Fibroblast of peridontal ligament (primary cell): ENCODE results near the gene GGTLC1.
A peak's percentile ranks its signal among the peaks of the same experiment; 100 is the strongest.
"Not testable (repeated sequence)": the region's sequence is repeated elsewhere in the genome, so short reads cannot be mapped to it uniquely, and the experiment has no call there.

Experiments used
- DNase-seq: peaks from one replicate; pipeline ENCODE4 v3.0.0-alpha.2; 2010; ENCODE audit errors: extremely low read depth

Gene GGTLC1

DNA sequence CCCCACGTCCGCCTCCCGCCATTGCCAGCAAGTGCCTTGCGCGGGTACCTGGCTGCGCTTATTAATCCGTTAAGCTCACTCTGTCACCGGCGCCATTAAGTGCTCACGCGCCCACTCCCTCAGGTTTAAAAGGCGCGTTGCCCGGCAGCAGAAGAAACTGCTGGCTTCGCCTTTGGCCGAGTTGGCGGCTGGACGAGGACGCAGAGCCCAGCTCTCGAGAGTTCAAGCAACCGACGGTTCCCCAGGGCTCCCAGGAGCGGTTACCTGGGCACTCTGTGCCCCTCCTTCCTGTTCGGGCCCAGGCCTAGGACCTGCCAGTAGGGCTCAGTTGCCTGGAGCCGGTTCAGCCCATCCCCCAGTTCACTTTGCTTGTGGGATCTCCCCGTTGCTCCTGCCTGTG, at the start of gene GGTLC1:
Gene GGTLC1, minus strand, starts transcription at position 219 of the 400 bp plus-strand sequence. CDS start 2,168 bp downstream, outside the sequence.
- DNase-seq, result no peak

GRCh38 chr20:24034820-24035219, 46.2 kb upstream of the GGTLC1 start:
- DNase-seq, result no peak

- no peak for DNase-seq
Measured at GRCh38 chr20:24033565-24033964, 45.0 kb upstream of the GGTLC1 start.

DNA sequence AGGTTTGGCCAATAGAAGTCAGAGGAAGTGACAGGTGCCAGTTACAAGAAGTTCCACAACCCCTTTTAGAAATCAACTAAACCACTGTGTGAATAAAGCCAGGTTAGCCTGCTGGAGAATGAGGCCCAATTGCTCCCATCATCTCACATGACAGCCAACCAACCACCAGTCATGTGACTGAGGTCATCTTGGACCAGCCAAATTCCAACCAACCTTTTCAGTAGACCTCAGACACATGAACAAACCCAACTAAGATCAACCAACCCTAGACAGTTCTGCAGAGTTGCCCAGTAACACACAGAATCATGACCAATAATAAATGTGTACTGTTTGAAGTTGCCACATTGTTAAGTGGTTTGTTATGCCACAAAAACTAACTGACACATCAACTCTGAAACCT, 44.6 kb upstream of the GGTLC1 start:
- DNase-seq, result no peak

DNA sequence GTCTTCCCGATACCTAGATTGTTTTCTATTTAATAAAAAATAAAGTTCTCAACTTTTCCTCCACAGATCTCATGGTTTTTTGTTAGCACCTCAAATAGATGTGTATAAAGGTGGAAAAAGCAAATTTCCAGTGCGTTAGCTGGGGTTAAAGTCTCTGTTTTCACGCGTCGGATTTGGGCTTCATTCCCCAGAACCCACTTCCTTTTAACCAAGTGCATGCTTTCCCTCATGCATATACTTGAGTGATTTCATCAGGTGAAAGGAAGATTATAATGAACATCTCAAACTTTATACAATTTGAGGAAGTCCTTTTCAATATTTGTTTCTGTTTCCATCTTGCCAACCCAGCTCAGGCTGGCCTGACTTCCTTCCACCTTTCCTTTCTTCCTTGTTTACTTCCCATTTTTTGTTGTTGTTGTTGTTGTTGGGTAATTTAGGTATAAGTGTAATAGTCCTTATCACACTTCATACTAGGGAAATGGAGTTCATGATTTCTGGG, 43.9 kb upstream of the GGTLC1 start:
- no peak for DNase-seq

DNA sequence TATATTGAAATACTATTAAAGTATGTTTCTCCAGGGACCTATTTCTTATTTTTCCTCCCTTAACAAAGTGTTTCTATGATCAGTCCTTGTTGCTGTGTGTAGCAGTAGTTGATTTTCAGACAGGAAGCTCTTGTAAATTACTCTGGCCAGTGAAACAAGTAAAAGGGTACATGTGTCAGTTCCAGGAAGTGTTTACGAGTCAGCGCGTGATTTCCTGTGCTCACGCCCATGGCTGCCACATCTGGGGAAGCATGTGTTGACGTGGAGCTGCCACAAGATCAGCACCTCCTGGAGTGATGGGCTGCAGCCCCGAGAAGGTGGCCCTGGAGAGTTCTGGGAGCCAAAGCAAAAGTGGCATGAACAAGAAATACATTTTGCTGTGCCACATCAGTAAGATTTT, 38.6 kb upstream of the GGTLC1 start:
- DNase-seq, result no peak

DNA sequence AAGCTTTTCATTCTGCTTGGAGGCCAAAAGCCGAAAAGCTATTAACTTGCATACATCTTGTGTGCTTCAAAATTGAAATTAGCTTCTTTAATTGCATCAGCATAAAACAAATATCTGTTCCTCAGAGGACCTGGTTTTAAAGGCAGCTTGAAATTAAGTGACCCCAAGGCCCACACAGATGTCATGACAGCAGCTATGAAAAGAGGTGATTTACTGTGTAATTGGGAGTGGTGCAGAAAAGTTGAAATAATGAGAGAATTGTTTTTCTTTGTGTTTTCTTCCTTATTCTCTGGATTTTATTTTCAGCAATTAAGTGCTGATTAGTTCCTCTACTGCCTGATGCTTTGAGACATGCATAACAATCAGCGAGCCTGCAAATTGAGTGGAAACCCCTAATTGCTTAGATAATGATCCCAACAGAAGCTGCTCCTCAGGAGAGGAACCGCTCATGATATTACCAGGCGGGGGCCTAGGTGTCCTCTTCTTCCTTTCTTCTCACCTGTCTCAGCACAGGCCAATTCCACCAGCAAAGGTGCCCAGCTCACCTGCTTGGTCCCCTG, 34.1 kb upstream of the GGTLC1 start:
- no peak for DNase-seq

GRCh38 chr20:24018796-24019195, 30.2 kb upstream of the GGTLC1 start:
- no peak for DNase-seq

GRCh38 chr20:24017458-24017755, 28.8 kb upstream of the GGTLC1 start:
- no peak for DNase-seq

DNA sequence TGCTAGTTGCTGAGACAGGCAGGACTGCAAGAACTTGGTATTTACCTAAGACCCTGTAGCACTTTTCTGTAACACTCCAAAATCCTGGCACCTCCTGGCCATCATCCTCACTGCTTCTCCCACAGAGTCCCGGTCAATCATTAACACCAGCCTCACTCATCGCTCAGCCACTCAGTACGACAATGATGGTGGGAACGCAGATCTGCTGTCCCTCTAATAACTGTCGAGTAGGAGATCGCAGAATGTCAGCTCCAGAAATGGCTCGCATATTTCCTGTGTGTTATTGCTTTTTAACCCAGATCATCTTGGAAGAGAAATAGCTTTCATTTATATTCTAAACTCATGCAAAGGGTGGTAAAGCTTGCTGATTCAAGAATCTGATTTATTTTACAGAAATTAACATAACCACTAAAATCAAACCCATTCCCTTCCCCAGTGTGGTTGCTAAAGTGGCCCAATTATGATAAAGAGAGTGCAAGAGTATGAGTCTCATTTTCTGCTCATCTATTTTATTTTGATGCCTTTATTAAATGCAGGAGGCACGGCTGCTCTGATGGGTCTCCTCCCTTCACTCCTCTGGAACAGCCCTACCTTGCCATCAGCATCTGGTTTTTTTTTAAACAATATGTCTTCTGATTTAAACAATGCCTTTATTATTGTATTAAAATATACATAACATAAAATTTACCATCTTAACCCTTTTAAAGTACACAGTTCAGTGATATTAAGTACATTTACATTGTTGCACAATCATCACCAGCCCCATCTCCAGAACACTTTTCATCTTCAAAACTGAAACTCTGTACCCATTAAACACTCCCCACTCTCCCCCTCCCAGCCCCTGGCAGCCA, 28.3 kb upstream of the GGTLC1 start:
- DNase-seq, result no peak

DNA sequence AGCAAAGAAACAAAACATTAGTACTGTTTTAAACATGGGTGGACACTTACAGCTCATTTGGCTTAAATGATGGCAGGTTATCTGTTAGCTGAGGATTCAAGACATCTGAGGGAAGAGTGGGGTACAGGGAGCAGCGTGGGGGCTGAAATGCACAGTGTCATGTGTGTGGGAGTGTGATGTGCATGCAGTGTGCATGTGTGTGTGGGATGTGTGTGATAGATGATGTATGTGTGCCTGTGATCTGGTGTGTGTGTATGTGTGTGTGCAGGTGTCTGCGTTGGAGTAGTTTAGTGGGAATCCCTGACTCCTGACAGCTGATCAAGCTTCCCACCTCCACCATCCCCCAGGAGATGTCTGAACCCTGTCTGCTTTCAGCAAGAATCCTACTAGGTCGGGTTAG, 25.4 kb upstream of the GGTLC1 start:
- no peak for DNase-seq

- DNase-seq, result no peak
Measured at GRCh38 chr20:24011282-24011681, 22.7 kb upstream of the GGTLC1 start.

- DNase-seq, result no peak
Measured at GRCh38 chr20:24007758-24008157, 19.2 kb upstream of the GGTLC1 start.

DNA sequence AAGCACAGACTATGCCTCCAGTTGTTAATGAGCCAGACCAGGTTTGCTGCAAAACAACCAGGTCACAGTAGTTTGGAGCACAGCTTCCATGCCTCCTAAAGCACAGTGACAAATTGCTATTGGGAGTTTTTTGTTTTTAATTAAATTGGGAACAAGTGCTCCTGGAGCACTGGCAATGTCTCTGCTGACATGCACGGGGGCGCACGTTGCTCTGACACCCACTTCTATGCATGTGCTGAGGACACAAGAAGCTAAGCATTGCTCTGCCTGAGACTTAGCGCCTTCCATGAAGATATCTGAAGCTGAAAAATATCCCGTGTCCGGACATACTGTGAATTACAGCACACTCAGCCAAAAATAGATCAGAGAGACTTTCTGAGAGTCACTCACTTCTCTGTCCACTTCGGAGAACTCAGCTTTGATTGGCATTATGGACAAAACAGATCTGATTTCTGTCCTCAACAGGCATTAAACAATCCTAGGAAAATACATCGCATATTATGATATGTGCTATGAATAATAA, 18.6 kb upstream of the GGTLC1 start:
- DNase-seq, result no peak

DNA sequence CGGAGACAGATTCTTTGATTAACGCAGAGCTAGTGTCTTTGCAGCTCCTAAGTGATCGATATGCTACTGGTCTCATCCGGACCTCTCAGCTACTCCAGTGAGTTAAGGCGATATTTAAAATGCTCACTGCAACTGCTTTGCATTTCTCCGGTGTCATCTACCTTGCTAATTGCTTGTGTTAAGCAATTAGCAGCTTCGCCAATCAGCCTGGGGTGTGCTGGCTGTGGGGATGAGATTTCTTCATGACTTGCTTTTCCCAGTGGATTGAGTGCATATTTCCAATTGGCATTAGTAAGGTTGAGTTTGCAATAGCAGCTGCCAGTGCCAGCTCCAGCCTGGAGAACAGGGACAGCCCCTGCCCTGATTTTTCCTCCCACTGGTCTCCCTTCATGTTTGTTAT, 18.0 kb upstream of the GGTLC1 start:
- no peak for DNase-seq

DNA sequence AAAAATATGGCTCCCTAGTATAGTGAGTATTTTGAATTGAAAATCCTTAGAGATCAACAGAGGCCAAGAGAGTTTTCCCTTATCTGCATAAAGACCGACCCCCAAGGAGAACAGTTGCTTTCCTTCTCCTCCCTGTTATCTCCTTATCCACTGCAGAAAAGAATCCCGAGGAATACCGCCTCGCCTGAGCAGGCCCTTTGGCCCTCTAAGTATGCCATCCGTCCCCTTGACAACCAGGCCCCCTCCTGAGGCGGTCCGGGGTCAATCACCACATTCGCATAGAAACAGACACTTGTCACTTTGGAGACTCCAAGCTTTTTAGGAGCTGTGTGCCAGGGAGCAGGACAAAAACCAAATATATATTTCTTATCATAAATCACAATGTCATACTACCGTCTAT, 15.9 kb upstream of the GGTLC1 start:
- DNase-seq, result no peak

DNA sequence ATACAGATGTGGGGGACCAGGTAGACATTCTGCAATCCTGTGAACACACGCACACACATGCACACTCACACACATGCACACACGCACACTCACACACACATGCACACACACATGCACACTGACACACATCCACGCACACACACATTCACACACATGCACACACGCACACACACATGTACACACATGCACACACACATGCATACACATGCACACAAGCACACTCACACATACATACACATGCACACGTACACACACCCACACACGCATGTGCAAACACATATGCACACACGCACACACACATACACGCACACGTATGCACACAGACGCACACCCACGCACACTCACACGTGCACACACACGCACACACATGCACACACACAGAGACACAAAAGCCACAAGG, 14.3 kb upstream of the GGTLC1 start:
- DNase-seq, result no peak

- DNase-seq, result no peak
Measured at GRCh38 chr20:24001712-24002405, 13.3 kb upstream of the GGTLC1 start.

DNA sequence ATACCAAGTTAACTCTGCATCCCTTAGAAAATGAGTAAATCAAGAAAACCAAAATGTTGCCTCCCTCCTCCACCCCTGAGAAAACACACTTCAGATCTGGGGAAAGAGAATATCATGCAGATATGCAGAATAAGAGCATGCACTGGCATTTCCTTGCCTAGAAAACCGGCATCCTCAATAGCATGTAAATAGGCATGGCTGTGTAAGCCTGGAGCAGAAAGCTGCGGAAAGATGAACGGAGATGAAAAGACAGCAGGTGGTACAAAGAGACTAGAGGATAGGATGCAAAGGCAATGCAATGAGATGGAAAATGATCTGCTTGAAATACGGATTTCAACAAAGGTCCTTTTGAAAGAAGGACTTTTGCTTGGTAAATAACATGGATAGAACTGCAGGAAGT, 10.3 kb upstream of the GGTLC1 start:
- DNase-seq, result no peak

DNA sequence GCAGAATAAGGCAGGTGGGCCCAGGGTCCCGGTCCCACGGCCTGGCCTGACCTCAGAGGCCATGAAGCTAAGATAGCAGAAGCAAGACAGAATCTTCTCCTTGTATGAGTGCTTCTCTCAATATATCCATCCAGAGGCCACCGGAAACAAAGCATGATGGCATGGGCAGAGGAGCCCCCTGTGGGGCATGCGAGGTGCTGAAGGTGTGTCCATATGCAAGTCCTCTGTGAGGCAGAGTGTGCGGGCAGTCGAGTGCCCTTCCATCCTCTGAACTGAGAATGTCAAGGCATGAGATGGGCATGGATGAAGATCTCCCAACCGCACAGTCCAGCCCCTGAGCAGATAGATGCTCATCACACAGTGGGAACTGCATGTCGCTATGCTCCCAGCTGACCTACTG, 9.8 kb upstream of the GGTLC1 start:
- DNase-seq, result no peak

DNA sequence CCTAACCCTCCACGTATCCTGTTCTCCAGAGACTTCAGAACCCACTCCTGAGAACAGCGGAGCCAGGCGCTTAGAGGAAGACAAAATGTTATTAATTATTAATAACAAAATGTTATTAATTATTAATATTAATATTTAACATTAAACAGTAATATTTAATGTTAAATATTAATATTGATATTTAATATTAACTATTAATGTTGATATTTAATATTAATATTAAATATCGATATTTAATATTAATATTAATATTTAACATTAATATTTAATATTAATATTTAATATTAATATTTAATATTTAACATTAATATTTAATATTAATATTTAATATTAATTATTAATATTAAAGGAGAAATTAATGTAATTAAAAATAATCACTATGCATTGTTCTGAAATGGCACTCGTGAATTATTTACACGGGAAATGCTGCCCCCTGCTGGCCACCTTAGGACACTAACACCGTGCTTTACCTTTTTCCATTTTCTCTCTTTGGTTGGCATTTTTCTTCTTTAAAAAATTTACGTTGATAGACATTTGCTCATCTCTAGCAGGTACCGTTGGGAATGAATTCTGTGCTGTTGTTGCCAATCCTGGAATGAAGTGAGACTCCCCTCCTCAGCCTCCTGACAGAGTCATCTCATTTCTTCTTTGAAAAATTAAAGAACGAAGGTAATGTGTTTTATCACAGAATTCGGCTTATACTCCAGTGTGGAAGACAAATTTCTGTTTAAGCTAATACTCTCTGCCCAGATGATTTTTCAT, 7.5 kb upstream of the GGTLC1 start:
- DNase-seq, result peak; percentile 54

- not testable (repeated sequence) for DNase-seq
Measured at GRCh38 chr20:23995291-23995690, 6.7 kb upstream of the GGTLC1 start.
